Mammary epithelial cell (primary cell): ENCODE measurements around the gene AKIRIN2.

Experiments
- EZH2 ChIP-seq: IDR thresholded peaks from 2 replicates; pipeline ENCODE4 v1.6.1; 2012; ENCODE audit warnings: low read length, inconsistent platforms, borderline replicate concordance
- TF ChIP-seq, protein P1 (sequence below), 2 donors: IDR thresholded peaks in 1 of 2; conservative IDR thresholded peaks in 1 of 2; 2 replicates each; pipeline ENCODE4 v1.5.1; 2011 to 2012; ENCODE audit warnings: inconsistent platforms in 2 of 2, low read length in 2 of 2, mild to moderate bottlenecking in 2 of 2, control low read depth in 1 of 2, low read depth in 1 of 2; ENCODE audit not compliant: insufficient read depth in 1 of 2; ENCODE audit errors: extremely low read depth in 1 of 2

DNA sequence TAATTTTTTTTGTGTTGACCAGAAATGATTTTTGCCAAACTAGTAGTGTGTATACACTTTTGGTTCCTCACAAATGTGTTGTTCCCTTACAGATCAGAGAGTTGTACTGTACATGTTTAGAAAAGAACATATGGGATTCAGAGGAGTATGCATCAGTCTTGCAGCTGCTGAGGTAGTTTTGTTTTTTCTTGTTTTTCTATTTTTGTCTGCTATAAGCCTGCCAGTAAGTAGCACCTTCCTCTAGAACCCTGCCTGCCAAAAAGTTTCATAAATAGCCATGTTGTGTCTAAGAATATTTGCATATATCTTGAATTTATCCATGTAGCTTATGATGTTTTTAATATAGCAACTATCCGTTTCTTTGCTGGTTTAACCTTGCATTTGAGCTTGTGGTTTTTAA, 65.7 kb downstream of the AKIRIN2 start:
- TF ChIP-seq, protein P1, sequence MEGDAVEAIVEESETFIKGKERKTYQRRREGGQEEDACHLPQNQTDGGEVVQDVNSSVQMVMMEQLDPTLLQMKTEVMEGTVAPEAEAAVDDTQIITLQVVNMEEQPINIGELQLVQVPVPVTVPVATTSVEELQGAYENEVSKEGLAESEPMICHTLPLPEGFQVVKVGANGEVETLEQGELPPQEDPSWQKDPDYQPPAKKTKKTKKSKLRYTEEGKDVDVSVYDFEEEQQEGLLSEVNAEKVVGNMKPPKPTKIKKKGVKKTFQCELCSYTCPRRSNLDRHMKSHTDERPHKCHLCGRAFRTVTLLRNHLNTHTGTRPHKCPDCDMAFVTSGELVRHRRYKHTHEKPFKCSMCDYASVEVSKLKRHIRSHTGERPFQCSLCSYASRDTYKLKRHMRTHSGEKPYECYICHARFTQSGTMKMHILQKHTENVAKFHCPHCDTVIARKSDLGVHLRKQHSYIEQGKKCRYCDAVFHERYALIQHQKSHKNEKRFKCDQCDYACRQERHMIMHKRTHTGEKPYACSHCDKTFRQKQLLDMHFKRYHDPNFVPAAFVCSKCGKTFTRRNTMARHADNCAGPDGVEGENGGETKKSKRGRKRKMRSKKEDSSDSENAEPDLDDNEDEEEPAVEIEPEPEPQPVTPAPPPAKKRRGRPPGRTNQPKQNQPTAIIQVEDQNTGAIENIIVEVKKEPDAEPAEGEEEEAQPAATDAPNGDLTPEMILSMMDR (conservative IDR thresholded peaks at IDR 0.05 in 1 of 2, IDR thresholded peaks at IDR 0.05 in 1 of 2; ENCODE audit: extremely low read depth in 1 of 2, insufficient read depth in 1 of 2, low read depth in 1 of 2, low read length in 2 of 2), result no peak
- no peak for TF ChIP-seq EZH2
